ENCODE results near the gene TP53BP2. TPM values are rescaled to one million over a fixed set of nuclear protein-coding genes. Genes with fewer than 3 reads are reported as not detected.
"Not testable (repeated sequence)": the region's sequence is repeated elsewhere in the genome, so short reads cannot be mapped to it uniquely, and the experiment has no call there.

TP53BP2 gene
- total and polyA plus RNA-seq, 12 donors = 5.9 to 25.3 (median 20.1) TPM

GRCh38 chr1:223824287-223824686 is 21.5 kb downstream of the TP53BP2 start:
- Histone ChIP-seq H3K9me3 (no peaks in the 10 kb centered on the region), H3K27me3 (no peaks in the 10 kb centered on the region), H3K36me3 (peaks cover 0 to 17% (median 0%) of the 10 kb centered on the region in 9 donors), H3K27ac (no peak overlapping the region), H3K4me3 (no peak overlapping the region), H3K4me1 (peaks cover 2 to 74% (median 41%) of the 10 kb centered on the region in 9 donors)
- intact Hi-C loops (cut with DNase I) = no loop called here
- TF ChIP-seq CTCF (IDR thresholded peaks at IDR 0.05) = no peak
- 85 to 89% methylated on average over 9 of the region's 9 CpGs for WGBS, 2 donors
- ATAC-seq (no peak), DNase-seq (no peak)

- Histone ChIP-seq H3K27ac (peak overlapping the region in 7 of 10 donors; percentile 19 to 57 (median 45)), H3K4me3 (no peak overlapping the region), H3K4me1 (peaks cover 2 to 58% (median 32%) of the 10 kb centered on the region in 9 donors), H3K27me3 (no peaks in the 10 kb centered on the region), H3K36me3 (peaks cover 0 to 28% (median 0%) of the 10 kb centered on the region in 9 donors), H3K9me3 (no peaks in the 10 kb centered on the region)
- no peak for DNase-seq
- TF ChIP-seq CTCF (IDR thresholded peaks at IDR 0.05) = no peak
- WGBS, 2 donors = 68 to 71% methylated on average over 11 of the region's 11 CpGs
- intact Hi-C loops (cut with DNase I) = no loop called here
- peak in 2 of 8 donors; percentile 17 to 44 for ATAC-seq
These were observed 24.8 kb downstream of the TP53BP2 start for GRCh38 chr1:223820971-223821370.

- TF ChIP-seq CTCF (IDR thresholded peaks at IDR 0.05) = no peak
- WGBS, 2 donors = 68 to 69% methylated on average over 2 of the region's 2 CpGs
- peaks cover 0 to 28% (median 0%) of the 10 kb centered on the region in 9 donors for H3K36me3 ChIP-seq
- H3K9me3 ChIP-seq = no peaks in the 10 kb centered on the region
- no peak for DNase-seq
- peak overlapping the region in 2 of 10 donors; percentile 4 to 8 for H3K4me3 ChIP-seq
- peaks cover 2 to 58% (median 35%) of the 10 kb centered on the region in 9 donors for H3K4me1 ChIP-seq
- intact Hi-C loops (cut with DNase I) = no loop called here
- H3K27me3 ChIP-seq = no peaks in the 10 kb centered on the region
- peak overlapping the region in 8 of 10 donors; percentile 2 to 57 (median 40) for H3K27ac ChIP-seq
- peak in 6 of 8 donors; percentile 25 to 59 (median 44) for ATAC-seq
These were observed 25.3 kb downstream of the TP53BP2 start for GRCh38 chr1:223820515-223820858.

- H3K4me1 ChIP-seq = peaks cover 2 to 58% (median 35%) of the 10 kb centered on the region in 9 donors
- no peak for TF ChIP-seq CTCF (IDR thresholded peaks at IDR 0.05)
- H3K27me3 ChIP-seq = no peaks in the 10 kb centered on the region
- peak in 7 of 8 donors; percentile 59 to 88 (median 72) for ATAC-seq
- intact Hi-C loops (cut with DNase I) = loop anchor here in 1 of 10 donors (10.0 kb wide), 1 partner anchor 85 kb away; no protein-coding TSS in a partner anchor
- peak overlapping the region in 8 of 10 donors; percentile 2 to 57 (median 40) for H3K27ac ChIP-seq
- peak in 1 of 2 donors; percentile 31 for DNase-seq
- H3K9me3 ChIP-seq = no peaks in the 10 kb centered on the region
- WGBS, 2 donors = 44 to 53% methylated on average over 4 of the region's 4 CpGs
- peak overlapping the region in 2 of 10 donors; percentile 4 to 8 for H3K4me3 ChIP-seq
- peaks cover 0 to 28% (median 0%) of the 10 kb centered on the region in 9 donors for H3K36me3 ChIP-seq
These were observed 25.8 kb downstream of the TP53BP2 start for GRCh38 chr1:223819730-223820514.

- not testable (repeated sequence) for H3K4me3 ChIP-seq, H3K27me3 ChIP-seq, ATAC-seq, H3K9me3 ChIP-seq, DNase-seq, H3K27ac ChIP-seq
- peaks cover 0 to 47% (median 14%) of the 10 kb centered on the region in 9 donors for H3K36me3 ChIP-seq
- peaks cover 2 to 46% (median 27%) of the 10 kb centered on the region in 9 donors for H3K4me1 ChIP-seq
- intact Hi-C loops (cut with DNase I) = loop anchor here in 1 of 10 donors (10.0 kb wide), 1 partner anchor 88 kb away; no protein-coding TSS in a partner anchor
These were observed 28.5 kb downstream of the TP53BP2 start for GRCh38 chr1:223817265-223817664.

Measured in heart right ventricle (tissue), 16 donors.